Esophagus (tissue), 2 donors: ENCODE measurements around the gene RANBP17. TPM values are rescaled to one million over a fixed set of nuclear protein-coding genes. Genes with fewer than 3 reads are reported as not detected.

Source experiments
- H3K27ac ChIP-seq, 2 donors: one replicate each; pipeline ENCODE4 v1.5.1; 2013; ENCODE audit warnings: low read depth in 2 of 2, mild to moderate bottlenecking in 2 of 2, inconsistent platforms in 1 of 2, low read length in 1 of 2, moderate library complexity in 1 of 2
- H3K27me3 ChIP-seq, 2 donors: one replicate each; pipeline ENCODE4 v1.6.1; 2013; ENCODE audit warnings: low read length in 2 of 2, control low read depth in 1 of 2, mild to moderate bottlenecking in 1 of 2; ENCODE audit not compliant: insufficient read depth in 2 of 2, control insufficient read depth in 1 of 2
- H3K36me3 ChIP-seq, 2 donors: one replicate each; pipeline ENCODE4 v1.6.1; 2013; ENCODE audit warnings: low read length in 1 of 2; ENCODE audit not compliant: control insufficient read depth in 2 of 2, insufficient read depth in 2 of 2
- H3K4me1 ChIP-seq, 2 donors: one replicate each; pipeline ENCODE4 v1.6.1; 2013; ENCODE audit warnings: low read length in 1 of 2; ENCODE audit not compliant: control insufficient read depth in 2 of 2, insufficient read depth in 2 of 2
- H3K4me3 ChIP-seq, 2 donors: one replicate each; pipeline ENCODE4 v1.5.1; 2013; ENCODE audit warnings: low read length in 2 of 2, mild to moderate bottlenecking in 2 of 2, low read depth in 1 of 2, moderate library complexity in 1 of 2
- H3K9me3 ChIP-seq, 2 donors: one replicate each; pipeline ENCODE4 v1.6.1; 2013; ENCODE audit warnings: mild to moderate bottlenecking in 2 of 2, low read depth in 1 of 2, low read length in 1 of 2, moderate library complexity in 1 of 2; ENCODE audit not compliant: control insufficient read depth in 2 of 2, insufficient read depth in 1 of 2
- WGBS, 2 donors: extraction: QIAGEN DNeasy Blood & Tissue Kit; methylation state at CpG; one replicate each; pipeline ENCODE4 v1.1.7; 2013; 5-methylcytosine and 5-hydroxymethylcytosine counted together
- polyA plus RNA-seq, 2 donors: library from polyadenylated mRNA; stranded (reverse); fragments of 200-250 nt; gene quantifications; one replicate each; pipeline ENCODE4 v1.2.3, GENCODE V29; 2013
- donor health status: healthy with polysubstance abuse.
- donor health status: Bipolar disorder and iron deficiency.

Gene RANBP17
- polyA plus RNA-seq, 2 donors = 0.26 to 0.32 TPM

DNA sequence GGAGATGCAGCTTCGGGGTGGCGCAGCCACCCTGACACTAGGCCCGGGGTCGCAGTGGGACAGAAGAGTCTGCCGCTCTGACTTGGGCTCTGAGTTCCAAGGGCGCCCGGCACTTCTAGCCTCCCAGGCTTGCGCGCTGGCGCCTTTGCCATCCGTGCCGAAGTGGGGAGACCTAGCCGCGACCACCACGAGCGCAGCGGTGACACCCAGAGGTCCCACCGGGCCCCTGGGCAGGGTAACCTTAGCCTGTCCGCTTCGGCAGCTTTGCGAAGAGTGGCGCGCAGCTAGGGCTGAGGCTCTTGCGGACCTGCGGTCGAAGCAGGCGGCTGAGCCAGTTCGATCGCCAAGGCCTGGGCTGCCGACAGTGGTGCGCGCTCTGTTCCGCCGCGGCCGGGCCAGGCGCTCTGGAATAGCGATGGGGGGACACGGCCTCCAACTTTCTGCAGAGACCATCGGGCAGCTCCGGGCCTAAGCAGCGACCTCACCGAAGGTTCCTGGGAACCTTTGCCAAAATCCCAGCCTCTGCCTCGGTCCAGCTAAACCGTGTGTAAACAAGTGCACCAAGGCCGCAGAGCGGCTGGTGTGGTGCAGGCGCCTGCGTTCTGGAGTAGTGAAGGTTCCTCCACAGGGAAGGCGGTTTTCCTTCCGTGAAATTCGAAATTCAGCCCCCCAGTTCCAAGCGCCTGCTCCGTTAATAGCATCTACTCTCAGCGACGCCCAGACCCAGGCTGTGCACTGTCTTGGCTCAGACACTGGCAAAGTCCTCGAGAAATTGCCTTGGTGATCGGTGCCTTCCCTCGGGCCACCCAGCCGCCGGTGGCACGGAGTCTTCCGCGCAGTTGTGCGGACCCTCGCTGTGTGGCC, 454.7 kb downstream of the RANBP17 start:
- Histone ChIP-seq H3K9me3 (peaks cover 0 to 3% of the 10 kb centered on the region in 2 donors), H3K27ac (no peak overlapping the region), H3K4me3 (no peak overlapping the region), H3K27me3 (peaks cover 5 to 51% of the 10 kb centered on the region in 2 donors), H3K4me1 (peaks cover 16 to 17% of the 10 kb centered on the region in 2 donors), H3K36me3 (no peaks in the 10 kb centered on the region)
- 7% methylated on average over 66 of the region's 66 CpGs for WGBS, 2 donors

- Histone ChIP-seq H3K27ac (no peak overlapping the region), H3K4me3 (no peak overlapping the region), H3K9me3 (peaks cover 0 to 3% of the 10 kb centered on the region in 2 donors), H3K4me1 (peaks cover 14% of the 10 kb centered on the region in 2 donors), H3K27me3 (peaks cover 5 to 45% of the 10 kb centered on the region in 2 donors), H3K36me3 (no peaks in the 10 kb centered on the region)
- WGBS, 2 donors = 12 to 17% methylated on average over 11 of the region's 11 CpGs
Measured at GRCh38 chr5:171317230-171317629, 455.4 kb downstream of the RANBP17 start.

GRCh38 chr5:171318026-171318425, 456.2 kb downstream of the RANBP17 start:
- Histone ChIP-seq H3K4me1 (peaks cover 9 to 14% of the 10 kb centered on the region in 2 donors), H3K36me3 (no peaks in the 10 kb centered on the region), H3K27me3 (peaks cover 5 to 40% of the 10 kb centered on the region in 2 donors), H3K9me3 (no peaks in the 10 kb centered on the region), H3K4me3 (no peak overlapping the region), H3K27ac (no peak overlapping the region)
- WGBS, 2 donors = 5 to 6% methylated on average over 9 of the region's 9 CpGs

- Histone ChIP-seq H3K27ac (no peak overlapping the region), H3K36me3 (no peaks in the 10 kb centered on the region), H3K9me3 (no peaks in the 10 kb centered on the region), H3K4me3 (no peak overlapping the region), H3K4me1 (peaks cover 2 to 4% of the 10 kb centered on the region in 2 donors), H3K27me3 (peaks cover 9 to 20% of the 10 kb centered on the region in 2 donors)
- WGBS, 2 donors = 69 to 77% methylated on average over 7 of the region's 7 CpGs
Measured at GRCh38 chr5:171321447-171321846, 459.6 kb downstream of the RANBP17 start.

DNA sequence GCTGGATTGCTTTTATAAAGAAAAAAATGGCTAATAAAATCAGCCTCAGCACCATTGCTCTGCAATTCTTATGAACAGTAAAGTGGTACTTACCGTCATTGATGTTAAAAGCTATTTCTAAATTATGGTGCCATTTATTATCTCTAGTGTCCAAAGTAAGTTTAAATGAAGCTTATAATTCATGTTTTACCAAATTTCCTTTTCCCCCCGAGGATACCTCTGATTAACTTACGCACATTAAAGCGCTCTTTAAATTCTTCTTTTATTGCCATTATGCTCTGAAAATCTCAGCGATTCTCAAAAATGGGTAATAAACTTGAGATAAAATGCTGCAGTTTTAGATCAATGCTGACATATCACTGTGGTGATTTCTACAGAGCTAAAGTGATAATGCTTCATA, 460.7 kb downstream of the RANBP17 start:
- H3K4me1 ChIP-seq = peaks cover 0 to 2% of the 10 kb centered on the region in 2 donors
- no peak overlapping the region for H3K4me3 ChIP-seq
- H3K27me3 ChIP-seq = peaks cover 9 to 14% of the 10 kb centered on the region in 2 donors
- no peaks in the 10 kb centered on the region for H3K36me3 ChIP-seq
- WGBS, 2 donors = 92 to 93% methylated on average over 5 of the region's 5 CpGs
- no peaks in the 10 kb centered on the region for H3K9me3 ChIP-seq
- H3K27ac ChIP-seq = no peak overlapping the region

GRCh38 chr5:171323007-171323406, 461.2 kb downstream of the RANBP17 start:
- H3K4me3 ChIP-seq = no peak overlapping the region
- H3K27me3 ChIP-seq = peaks cover 12 to 14% of the 10 kb centered on the region in 2 donors
- no peaks in the 10 kb centered on the region for H3K36me3 ChIP-seq
- no peak overlapping the region for H3K27ac ChIP-seq
- WGBS, 2 donors = 65 to 69% methylated on average over 3 of the region's 3 CpGs
- no peaks in the 10 kb centered on the region for H3K9me3 ChIP-seq
- H3K4me1 ChIP-seq = peaks cover 0 to 2% of the 10 kb centered on the region in 2 donors

DNA sequence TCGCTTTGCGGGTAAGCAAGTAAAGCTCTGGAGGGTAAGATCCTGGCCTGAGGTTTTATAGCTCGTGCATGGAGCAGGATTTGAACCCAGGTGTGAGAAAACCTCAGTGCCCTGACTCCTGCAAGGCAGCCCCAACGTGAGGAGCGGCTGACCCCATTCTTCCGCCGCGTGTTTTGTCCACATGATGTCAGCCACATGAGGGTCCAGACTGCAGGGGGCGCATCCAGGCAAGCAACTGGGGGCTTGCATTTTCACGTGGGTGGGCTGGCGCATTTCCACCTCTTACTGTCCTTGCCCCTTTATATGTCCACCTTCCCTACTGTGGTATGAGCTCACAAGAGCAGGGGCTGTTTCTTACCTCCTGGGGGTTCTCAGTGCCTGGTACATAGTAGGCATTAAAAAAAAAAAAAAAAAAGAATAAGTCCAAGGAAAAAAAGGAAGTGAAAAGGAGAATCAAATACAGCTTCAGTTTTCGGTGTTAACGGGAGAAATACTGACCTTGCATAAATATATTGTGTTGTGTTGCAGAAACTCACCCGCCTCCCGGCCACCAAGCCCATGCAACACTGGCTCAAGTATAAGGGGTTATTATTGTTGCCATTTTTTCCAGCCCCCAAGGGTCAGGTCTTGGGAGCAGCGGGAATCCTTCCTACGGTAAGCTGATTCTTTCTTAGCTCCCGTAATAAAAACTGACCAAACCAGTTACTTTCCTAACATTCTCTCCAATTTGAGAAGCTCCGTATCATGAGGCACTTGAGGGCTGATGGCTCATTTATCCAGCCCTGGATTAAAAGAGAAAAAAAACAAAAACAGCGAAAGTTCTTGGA, 462.2 kb downstream of the RANBP17 start:
- H3K4me1 ChIP-seq = peaks cover 0 to 2% of the 10 kb centered on the region in 2 donors
- WGBS, 2 donors = 37 to 43% methylated on average over 20 of the region's 20 CpGs
- H3K27ac ChIP-seq = no peak overlapping the region
- no peaks in the 10 kb centered on the region for H3K9me3 ChIP-seq
- H3K4me3 ChIP-seq = no peak overlapping the region
- H3K27me3 ChIP-seq = peaks cover 10 to 14% of the 10 kb centered on the region in 2 donors
- H3K36me3 ChIP-seq = no peaks in the 10 kb centered on the region

DNA sequence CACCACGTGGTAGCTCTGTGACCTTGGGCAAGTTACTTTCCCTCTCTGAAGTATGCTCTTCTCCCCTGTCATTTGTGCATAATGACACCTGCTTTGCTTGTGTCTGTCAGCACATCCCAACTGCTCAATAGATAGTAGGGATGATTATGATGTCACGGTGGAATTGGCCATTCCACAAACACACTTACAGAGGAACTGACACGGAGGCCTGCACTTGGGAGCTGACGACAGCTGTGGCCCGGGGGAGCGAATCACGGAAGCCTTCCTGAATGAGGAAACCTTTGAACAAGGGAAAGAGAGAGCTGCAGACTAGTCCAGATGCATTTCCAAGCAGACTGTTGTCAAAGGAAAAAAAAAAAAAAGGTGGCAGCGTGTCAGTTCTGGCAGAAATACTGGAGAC, 468.2 kb downstream of the RANBP17 start:
- WGBS, 2 donors = 70 to 74% methylated on average over 8 of the region's 8 CpGs
- no peak overlapping the region for H3K4me3 ChIP-seq
- no peaks in the 10 kb centered on the region for H3K9me3 ChIP-seq
- no peaks in the 10 kb centered on the region for H3K36me3 ChIP-seq
- H3K27me3 ChIP-seq = peaks cover 0 to 7% of the 10 kb centered on the region in 2 donors
- H3K4me1 ChIP-seq = no peaks in the 10 kb centered on the region
- H3K27ac ChIP-seq = no peak overlapping the region

- no peak overlapping the region for H3K4me3 ChIP-seq
- peaks cover 0 to 2% of the 10 kb centered on the region in 2 donors for H3K27me3 ChIP-seq
- 79 to 80% methylated on average over 8 of the region's 8 CpGs for WGBS, 2 donors
Measured at GRCh38 chr5:171335616-171336015, 473.8 kb downstream of the RANBP17 start.

More at GRCh38 chr5:171335616-171336015, 473.8 kb downstream of the RANBP17 start:
- Histone ChIP-seq H3K36me3 (no peaks in the 10 kb centered on the region), H3K4me1 (no peaks in the 10 kb centered on the region), H3K27ac (no peak overlapping the region), H3K9me3 (no peaks in the 10 kb centered on the region)
